GM04504 (cell line): Measurements from ENCODE around the gene PANK4.

Experiments used
- DNase-seq: peaks from one replicate; pipeline ENCODE4 v3.0.0-alpha.2; 2012; ENCODE audit warnings: low read depth

Gene PANK4

DNA sequence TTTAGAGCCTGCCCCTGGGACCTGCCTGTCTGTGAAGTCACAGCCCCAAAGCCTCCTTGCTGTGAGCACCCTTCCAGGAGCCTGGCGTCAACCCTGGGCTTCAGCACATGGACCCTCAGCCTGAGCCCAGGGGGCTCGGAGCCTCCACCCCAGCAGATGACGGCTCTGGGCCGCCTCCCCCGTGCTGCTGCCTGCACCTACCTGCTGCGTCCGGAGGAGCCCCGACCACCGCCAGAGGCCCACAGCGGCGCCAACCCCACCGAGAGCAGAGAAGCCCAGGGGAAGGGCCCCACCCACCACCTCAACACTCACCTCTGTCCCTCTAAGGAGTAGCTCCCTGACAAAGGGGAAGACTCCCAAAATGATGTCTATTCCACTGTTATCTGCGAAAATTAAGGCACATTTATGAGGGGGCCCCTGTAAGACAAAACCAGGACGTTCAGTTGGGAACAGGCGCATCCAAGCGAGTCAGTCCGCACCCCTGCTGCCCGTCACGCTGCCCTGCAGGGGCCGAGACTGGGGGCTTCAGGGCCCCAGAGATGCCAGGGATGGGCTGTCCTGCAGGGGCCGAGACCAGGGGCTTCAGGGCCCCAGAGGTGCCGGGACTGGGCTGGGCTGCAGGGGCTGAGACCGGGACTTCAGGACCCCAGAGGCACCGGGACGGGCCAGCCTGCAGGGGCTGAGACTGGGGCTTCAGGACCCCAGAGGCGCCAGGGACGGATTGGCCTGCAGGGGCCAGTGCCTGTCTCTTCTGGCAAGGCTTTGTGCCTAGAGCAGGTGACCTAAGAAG is 15.8 kb downstream of the PANK4 start:
- no peak for DNase-seq

DNA sequence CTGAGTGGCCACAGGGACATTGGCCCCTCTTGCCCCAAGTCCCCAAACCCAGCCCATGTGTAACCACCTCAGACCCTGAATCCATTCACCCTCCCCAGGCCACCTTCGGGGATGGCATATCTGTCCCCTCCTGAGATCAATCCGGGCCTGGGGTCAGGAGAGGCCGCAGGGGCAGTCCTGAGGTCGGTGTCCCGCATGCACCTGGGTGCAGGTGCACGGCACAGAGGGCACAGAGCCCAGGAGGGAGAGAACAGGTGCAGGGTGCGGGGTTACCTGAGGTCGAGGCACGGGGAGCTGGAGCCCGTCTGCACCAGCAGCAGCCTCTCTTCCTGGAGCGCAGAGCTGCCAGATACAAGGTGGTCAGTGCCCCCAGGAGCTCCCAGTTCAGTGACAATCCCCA is 16.8 kb downstream of the PANK4 start:
- no peak for DNase-seq

DNA sequence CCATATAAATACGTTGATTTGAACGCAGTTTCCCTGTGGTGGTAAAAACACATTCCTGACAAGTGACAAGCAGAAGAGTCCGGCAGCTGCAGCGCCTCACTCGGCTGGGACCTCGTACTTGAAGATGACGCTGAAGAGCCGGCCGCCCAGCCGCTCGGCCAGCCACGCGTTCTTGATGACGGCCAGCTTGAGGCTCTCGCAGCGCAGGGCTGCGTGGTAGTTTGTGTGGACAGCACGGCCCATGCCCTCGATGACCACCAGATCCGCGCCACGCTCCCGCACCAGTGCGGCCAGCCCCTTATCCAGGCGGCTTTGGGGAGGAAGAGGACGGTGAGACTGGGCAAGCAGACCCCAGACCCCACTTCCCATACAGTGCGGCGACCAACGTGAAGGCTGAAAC is 17.6 kb downstream of the PANK4 start:
- no peak for DNase-seq

DNA sequence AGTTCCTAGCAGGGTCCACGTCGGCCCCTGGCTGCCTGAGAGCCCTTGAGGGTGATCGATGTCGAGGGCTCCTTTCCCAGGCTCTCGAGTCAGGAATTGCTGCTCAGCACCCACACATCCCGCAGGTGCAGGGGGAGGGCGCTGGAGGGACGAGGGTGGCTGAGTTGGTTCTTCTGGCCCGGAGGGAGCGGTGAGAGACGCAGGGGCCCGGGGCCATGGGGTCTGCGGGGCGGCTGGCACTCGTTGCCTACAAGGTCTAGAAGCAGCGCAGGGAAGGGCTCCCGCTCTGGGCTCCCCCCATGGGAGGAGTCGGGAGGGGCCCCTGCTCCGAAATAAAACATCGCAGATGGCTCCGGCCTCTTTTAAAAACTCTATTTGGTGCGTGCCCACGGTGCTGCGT is 18.2 kb downstream of the PANK4 start:
- DNase-seq, result no peak

DNA sequence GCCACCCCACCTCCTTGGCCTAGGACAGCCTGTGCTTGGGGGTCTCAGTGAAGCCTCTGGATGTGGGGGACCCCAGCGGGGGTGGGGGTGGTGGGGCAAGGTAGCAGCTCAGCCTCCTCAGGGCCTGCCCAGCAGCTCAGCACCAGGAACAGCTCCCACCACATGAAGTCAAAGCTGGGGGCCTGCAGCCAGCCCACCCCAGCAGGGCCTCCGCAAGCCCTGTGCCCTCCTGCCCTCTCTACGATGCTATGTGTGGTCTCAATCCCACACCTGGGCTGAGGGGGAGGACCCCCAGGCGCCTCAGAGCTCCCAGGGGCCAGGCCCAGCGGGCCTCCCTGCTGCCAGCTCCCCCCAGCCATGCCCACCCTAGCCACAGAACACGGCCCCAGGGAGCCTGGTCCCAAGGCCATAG is 18.6 kb downstream of the PANK4 start:
- no peak for DNase-seq

DNA sequence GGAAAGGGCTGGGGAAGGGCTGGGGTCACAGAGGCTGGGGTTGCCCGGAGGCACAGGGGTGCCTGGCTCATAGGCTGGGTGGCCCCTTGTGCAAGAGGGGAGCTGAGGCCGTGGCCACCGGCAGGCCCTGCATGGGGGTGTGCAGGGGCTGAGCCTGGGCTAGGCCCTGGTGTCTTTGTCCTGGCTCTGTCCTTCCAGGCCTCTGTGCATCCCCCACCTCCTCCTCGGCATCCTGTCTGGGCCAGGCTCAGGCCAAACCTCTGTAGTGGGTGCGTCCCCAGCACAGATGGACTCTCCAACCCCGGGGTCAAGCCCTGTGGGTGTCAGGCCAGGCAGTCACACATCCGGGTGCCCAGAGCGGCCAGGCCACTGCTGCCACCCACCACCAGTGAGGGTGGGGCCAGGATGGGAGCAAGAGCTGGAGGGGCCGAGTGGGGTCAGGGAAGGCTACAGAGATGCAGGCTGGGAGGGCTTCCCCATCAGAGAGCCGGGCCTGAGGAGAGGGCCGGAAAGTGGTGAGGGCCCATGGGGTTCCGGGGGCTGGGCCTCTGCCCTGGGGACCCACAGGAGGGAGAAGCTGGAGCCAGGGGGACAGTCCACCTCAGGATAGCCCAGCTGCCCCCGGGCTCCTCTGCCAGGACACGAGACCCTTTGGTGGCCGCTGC is 19.4 kb downstream of the PANK4 start:
- no peak for DNase-seq

DNA sequence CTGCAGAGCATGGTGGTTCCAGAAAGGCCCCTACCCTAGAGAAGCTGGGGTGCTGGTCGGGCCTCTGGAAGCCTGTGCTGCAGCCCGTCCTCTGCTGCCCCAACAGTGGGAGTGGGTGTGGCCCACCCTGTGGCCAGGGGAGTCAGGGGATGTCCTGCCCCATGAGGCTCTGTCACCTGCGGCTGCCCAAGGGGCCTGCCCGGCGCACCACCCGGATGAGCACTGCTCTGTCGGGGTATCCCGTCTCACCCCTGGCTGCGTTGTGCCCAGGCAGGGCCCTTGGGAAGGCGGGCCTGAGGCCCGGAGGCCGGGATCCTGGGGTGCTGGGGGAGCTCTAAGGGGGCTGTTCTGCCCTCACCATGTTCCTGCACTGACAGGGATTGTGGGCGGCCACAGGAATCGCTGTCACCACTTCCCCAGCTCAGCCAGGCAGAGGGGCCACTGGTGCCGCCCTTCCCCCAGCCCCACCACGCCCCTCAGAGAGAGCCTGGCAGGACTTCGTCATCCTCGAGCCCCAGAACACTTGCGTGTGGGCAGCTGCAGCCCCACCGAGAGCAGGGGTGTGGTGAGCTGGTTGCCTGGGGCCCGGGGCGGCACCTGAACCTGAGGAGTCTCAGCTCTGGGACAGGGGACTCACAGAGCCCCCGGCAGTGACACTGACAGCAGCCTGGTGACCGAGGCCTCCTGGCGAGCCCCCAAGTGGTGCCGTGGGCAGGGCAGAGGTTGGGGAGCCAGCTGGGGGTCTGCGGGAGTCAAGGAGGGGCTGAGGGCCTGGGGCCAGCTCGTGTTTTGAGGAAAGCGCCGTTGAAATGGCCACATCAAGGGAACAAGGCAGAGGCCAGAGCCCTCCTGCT is 20.2 kb downstream of the PANK4 start:
- DNase-seq, result no peak

DNA sequence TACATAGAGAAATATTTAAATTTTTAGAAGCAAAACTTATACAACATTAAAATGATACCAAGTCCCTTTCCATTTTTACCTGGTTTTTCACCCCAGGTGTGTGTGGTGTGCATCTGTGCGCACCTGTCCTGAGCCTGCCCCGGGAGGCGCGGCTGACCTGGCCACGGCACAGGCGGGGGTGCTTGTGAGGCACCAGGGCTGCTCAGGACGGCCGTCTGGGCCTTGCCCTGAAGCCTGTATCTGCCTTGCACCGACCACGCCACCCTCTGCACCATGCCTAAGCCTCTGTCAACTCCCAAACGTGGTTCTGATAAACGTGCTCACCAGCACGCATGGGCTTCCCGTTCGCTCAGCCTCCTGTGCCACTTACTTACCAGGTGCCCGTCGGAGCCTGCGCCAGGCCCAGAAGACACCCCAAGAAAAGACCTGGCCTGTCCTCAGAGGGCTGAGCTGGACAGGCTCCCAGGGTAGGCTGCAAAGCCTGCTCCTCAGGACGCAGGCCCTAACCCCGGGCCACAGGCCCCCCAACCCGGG is 20.9 kb downstream of the PANK4 start:
- DNase-seq, result no peak

DNA sequence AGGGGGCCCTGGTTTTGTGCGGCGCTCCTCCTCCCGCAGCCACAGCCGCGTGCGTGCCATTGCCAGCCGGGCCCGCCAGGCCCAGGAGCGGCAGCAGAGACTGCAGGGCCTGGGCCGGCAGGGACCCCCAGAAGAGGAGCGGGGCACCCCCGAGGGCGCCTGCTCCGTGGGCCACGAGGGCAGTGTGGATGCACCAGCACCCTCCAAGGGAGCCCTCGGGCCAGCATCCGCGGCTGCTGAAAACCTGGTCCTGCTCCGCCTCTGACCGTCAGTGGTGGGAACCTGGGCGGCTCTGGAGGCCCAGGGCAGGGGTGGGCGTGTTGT is 21.5 kb downstream of the PANK4 start:
- DNase-seq, result no peak

DNA sequence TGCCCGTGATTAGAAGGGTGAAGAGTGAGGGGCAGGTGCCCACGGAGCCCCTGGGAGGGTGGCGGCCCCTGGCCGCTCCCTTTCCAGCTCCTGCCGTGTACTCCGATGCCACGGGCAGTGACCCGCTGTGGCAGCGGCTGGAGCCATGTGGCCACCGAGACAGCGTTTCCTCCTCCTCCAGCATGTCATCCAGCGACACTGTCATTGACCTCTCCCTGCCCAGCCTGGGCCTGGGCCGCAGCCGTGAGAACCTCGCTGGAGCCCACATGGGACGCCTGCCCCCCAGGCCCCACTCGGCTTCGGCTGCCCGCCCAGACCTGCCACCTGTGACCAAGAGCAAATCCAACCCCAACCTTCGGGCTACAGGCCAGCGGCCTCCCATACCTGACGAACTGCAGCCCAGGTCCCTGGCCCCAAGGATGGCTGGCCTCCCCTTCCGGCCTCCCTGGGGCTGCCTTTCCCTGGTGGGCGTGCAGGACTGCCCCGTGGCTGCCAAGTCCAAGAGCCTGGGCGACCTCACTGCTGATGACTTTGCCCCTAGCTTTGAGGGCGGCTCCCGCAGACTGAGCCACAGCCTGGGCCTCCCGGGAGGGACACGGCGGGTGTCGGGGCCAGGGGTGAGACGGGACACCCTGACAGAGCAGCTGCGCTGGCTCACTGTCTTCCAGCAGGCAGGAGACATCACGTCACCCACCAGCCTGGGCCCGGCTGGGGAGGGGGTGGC is 22.0 kb downstream of the PANK4 start:
- DNase-seq, result no peak

DNA sequence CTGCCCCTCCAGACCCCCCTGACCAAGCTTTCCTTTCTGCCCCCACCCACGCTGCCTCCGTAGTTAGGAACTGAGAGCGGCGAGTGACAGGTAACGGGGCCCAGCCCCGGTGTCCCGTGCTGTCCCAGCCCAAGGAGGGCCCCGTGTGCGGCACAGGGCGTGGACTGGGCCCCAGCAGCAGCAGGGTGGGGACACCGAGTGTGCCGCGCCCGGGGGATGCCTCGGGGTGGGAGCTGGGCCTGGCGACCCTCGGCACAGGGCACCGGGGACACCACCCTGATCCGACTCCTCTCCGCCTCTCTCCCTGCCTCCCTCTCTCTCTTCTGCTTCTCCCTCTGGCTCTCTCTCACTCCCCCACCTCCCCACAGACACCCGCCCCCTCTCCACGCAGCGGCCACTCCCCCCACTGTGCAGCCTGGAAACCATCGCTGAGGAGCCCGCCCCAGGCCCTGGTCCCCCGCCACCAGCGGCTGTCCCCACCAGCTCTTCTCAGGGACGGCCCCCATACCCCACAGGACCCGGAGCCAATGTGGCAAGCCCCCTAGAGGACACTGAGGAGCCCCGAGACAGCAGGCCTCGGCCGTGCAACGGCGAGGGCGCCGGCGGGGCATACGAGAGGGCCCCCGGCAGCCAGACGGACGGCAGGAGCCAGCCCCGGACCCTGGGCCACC is 22.7 kb downstream of the PANK4 start:
- no peak for DNase-seq

DNA sequence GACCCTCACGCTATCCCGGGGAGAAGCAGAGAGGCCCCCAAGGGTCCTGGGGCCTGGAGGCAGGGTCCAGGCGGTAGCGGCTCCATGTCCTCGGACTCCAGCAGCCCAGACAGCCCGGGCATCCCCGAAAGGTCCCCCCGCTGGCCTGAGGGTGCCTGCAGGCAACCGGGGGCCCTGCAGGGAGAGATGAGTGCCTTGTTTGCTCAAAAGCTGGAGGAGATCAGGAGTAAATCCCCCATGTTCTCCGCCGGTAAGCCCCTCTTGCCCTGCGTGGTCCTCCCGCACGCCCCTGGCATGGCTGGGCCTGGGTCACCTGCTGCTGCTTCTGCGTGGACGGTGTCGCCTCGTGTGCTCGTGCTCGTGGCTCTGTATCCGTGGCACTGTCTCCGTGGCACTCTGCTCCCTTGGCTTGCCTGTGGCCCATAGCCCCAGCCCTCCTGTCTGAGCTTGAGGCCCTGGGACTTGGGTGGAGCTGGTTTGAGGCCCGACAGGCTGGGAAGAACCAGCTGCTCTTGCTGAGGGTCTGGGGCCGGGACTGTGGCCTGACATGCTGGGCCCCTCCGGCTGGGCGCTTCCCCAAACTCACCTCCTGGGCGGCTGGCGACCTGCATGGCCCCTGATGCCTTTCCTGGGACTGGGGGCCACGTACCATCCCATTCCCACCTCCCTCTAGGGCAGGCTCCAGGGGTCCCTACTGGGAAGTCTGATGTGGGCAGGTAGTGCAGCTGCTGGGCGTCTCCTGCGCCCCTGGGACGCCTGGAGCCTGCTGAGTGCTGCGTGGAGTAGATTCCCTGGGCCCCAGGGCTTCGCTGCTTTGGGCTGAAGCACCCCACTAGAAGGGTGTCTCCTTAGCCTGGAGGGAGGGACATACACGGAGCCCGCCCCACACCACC is 23.5 kb downstream of the PANK4 start:
- DNase-seq, result no peak

DNA sequence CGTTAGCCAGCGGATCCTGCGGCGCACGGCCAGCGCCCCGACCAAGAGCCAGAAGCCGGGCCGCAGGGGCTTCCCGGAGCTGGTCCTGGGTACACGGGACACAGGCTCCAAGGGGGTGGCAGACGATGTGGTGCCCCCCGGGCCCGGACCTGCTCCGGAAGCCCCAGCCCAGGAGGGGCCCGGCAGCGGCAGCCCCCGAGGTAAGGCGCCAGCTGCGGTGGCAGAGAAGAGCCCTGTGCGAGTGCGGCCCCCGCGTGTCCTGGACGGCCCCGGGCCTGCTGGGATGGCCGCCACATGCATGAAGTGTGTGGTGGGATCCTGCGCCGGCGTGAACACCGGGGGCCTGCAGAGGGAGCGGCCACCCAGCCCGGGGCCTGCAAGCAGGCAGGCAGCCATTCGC is 24.2 kb downstream of the PANK4 start:
- DNase-seq, result no peak

DNA sequence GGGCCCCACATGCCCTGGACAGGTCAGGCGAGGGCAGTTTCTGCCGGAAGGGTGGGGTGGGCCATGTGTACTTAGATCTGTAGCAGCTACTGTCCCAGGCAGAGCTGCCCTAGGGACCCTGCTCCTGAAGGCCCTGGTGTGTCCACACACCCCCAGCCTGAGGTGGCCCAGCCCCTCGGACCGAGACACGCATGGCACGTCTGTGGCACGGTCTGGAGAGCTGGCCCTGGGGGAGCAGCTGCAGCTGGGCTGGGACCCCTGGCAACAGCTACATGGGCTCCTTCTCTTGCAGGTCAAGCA is 24.6 kb downstream of the PANK4 start:
- no peak for DNase-seq

DNA sequence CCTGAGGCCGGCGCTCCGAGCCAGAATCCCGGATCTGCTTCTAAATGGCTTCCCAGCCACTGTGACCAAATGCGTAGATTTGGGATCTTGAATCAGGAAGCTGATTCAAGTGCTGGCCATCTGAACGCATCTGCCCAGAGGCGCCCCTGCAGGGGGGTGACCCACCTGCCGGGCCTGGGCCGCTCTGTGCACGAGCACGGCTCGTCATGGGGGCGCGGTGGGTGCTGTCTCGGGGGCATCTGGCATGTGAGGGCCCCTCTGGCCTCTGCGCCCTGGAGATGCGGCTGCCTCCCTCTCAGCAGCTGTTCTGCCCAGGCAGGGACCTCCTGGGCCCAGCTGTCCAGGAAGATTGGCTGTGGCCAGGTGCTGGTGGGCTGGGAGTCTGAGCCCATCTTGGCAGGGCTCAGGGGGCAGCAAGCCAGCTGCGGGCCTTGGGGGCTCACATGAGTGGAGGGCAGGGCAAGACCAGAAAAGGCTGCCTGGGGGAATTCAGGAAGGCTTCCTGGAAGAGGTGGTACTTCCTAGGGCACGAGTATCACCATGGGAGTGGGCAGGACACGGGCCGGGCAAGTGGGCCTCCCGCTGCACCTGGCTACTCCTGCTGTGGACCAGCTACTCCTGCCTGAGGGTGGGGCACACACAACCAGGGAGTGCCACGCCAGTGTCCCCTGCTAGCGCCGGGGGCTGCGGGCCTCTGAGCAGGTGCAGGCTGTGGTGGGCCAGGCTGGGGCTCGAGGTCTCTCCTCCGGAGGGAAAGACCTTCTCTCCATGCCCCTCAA is 25.2 kb downstream of the PANK4 start:
- no peak for DNase-seq

DNA sequence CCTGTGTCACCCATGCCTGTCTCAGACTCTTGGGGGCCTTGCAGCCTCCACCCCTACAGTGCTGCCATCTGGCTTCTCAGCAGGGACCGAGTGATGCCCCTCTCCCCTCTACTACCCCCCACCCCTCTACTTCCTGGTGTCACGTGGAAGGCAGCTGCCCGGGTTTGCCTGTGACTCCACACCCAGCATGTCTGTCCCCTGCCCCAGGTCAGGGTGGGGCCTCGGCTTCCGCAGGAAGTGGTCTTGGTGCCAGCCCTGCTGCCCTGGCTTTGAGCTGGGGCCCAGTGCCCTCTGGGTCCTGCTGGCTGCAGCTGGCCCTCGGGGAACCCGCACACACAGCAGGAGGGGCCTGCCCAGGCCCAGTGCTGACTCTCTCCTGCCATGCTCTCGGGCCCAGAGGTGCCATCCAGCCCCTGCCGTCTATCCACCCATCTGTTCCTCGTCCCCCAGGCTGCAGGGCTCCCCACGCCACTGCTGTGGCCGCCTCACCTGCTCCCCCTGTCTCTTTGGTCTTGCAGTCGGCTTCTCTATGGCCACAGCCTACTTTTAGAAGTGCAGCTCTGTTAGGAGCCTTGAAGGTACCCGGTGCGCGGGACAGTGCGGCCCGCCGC is 26.3 kb downstream of the PANK4 start:
- DNase-seq, result no peak

DNA sequence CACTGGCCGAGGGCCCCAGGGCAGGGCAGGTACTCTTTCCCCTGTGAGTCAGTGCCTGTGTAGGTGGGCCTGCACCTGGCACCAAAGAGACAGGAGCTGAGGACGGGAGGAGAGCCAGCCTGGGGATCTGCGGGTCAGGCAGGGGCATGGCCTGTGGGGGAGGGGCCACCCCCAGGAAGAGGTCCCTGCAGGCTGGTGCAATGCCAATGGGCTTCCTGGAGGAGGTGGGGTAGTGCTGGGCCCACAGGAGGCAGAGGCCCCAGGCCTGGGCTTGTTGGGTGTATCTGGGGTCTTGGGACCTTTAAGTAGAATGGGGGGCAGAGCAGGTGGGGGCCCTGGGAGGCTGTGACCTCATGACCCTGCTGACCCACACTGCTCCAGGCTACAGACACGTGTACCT is 27.1 kb downstream of the PANK4 start:
- DNase-seq, result no peak

DNA sequence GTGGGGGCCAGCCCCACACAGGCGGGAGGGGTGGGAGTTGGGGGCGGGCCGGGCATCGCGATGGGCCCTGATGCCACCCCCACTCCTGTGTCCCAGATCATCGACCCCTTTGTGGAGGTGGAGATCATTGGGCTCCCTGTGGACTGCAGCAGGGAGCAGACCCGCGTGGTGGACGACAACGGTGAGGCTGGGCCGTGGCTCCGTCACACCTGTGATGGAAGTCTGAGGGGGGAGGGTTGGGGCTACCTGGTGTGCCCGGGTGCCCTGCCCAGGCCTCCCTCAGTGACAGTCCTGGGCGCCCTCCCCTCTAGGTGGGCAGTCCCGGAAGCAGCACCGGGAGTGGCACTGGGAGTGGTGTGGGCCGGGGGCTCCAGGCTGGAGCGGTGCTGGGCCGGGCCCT is 27.7 kb downstream of the PANK4 start:
- no peak for DNase-seq

DNA sequence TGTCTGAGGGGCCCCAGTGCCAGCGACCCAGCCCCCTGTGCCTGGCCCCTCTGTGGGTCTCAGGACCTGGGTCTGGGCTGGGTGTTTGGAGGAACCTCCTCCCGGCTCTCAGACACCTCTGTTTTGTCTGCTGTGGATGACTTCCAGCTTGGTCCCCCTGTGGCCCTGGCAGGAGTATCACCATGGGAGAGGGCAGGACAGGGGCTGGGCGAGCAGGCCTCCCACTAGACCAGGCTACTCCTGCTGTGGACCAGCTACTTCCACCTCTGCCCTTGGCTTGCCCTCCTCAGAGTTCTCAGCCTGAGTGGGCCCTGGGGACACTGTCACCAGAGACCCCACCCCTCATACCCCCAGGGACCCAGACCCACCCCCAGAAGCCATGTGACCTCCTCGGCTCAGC is 28.5 kb downstream of the PANK4 start:
- no peak for DNase-seq

DNA sequence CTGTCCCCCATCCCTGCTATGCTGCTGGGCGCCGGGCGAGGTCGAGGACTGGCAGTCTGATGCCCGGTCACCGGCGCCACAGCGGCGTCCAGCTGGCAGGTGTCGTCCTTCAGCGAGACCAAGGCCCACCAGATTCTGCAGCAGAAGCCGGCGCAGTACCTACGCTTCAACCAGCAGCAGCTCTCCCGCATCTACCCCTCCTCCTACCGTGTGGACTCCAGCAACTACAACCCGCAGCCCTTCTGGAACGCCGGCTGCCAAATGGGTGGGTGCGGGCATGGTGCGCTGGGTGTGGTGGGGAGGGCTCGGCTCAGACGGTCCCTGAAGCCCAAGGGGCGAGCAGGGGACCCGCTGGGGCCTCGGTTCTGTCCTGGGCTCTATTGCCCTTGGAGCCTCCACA is 29.6 kb downstream of the PANK4 start:
- no peak for DNase-seq
